GM21723 (cell line): Measurements from ENCODE around the gene SPATA3.
"Not testable (repeated sequence)": the region's sequence is repeated elsewhere in the genome, so short reads cannot be mapped to it uniquely, and the experiment has no call there.

Source experiments
- ATAC-seq: cut with Tn5 transposase; IDR thresholded peaks from one replicate; pipeline ENCODE4 v1.9.1; 2021; ENCODE audit warnings: mild to moderate bottlenecking, moderate library complexity; ENCODE audit not compliant: unreplicated experiment

SPATA3 gene

GRCh38 chr2:230968314-230968713 lies 27.6 kb upstream of the SPATA3 start:
- not testable (repeated sequence) for ATAC-seq

GRCh38 chr2:230968921-230969658 lies 26.8 kb upstream of the SPATA3 start:
- no peak for ATAC-seq

GRCh38 chr2:230969659-230970015 lies 26.3 kb upstream of the SPATA3 start:
- no peak for ATAC-seq

GRCh38 chr2:230972046-230972445 lies 23.9 kb upstream of the SPATA3 start:
- no peak for ATAC-seq

- peak; percentile 76 for ATAC-seq
Measured at GRCh38 chr2:230974096-230974913, 21.6 kb upstream of the SPATA3 start.

- no peak for ATAC-seq
Measured at GRCh38 chr2:230975927-230976326, 20.0 kb upstream of the SPATA3 start.

- peak; percentile 39 for ATAC-seq
Measured at GRCh38 chr2:230976671-230977171, 19.2 kb upstream of the SPATA3 start.

- ATAC-seq = no peak
Measured at GRCh38 chr2:230980468-230980867, 15.5 kb upstream of the SPATA3 start.

GRCh38 chr2:230981704-230982103 lies 14.2 kb upstream of the SPATA3 start:
- no peak for ATAC-seq

- ATAC-seq = no peak
Measured at GRCh38 chr2:230982126-230982525, 13.8 kb upstream of the SPATA3 start.

- no peak for ATAC-seq
Measured at GRCh38 chr2:230982528-230982927, 13.4 kb upstream of the SPATA3 start.

- ATAC-seq = no peak
Measured at GRCh38 chr2:230983566-230983965, 12.4 kb upstream of the SPATA3 start.

- ATAC-seq = peak; percentile 74
Measured at GRCh38 chr2:230984393-230985220, 11.3 kb upstream of the SPATA3 start.

GRCh38 chr2:230985519-230986231 lies 10.2 kb upstream of the SPATA3 start:
- no peak for ATAC-seq

- no peak for ATAC-seq
Measured at GRCh38 chr2:230986520-230987136, 9.3 kb upstream of the SPATA3 start.

- no peak for ATAC-seq
Measured at GRCh38 chr2:230987137-230988020, 8.5 kb upstream of the SPATA3 start.

- ATAC-seq = no peak
Measured at GRCh38 chr2:230989731-230990130, 6.2 kb upstream of the SPATA3 start.

- ATAC-seq = no peak
Measured at GRCh38 chr2:230990131-230990898, 5.6 kb upstream of the SPATA3 start.

GRCh38 chr2:230990899-230991150 lies 5.1 kb upstream of the SPATA3 start:
- no peak for ATAC-seq
